Ishikawa (cell line): ENCODE data around the gene RASL10A.

Experiments used
- CEBPB ChIP-seq: IDR thresholded peaks from 2 replicates; pipeline ENCODE4 v1.6.1; 2012
- CREB1 ChIP-seq: IDR thresholded peaks from 2 replicates; pipeline ENCODE4 v1.6.1; 2012; ENCODE audit warnings: low read depth
- EGR1 ChIP-seq: IDR thresholded peaks from 2 replicates; pipeline ENCODE4 v1.6.1; 2012
- EP300 ChIP-seq: IDR thresholded peaks from 2 replicates; pipeline ENCODE4 v1.6.1; 2012; ENCODE audit warnings: borderline replicate concordance
- FOXM1 ChIP-seq: IDR thresholded peaks from 2 replicates; pipeline ENCODE4 v1.6.1; 2012; ENCODE audit warnings: low read depth, borderline replicate concordance
- NFIC ChIP-seq: IDR thresholded peaks from 2 replicates; pipeline ENCODE4 v1.6.1; 2012
- RAD21 ChIP-seq: IDR thresholded peaks from 2 replicates; pipeline ENCODE4 v1.6.1; 2012; ENCODE audit warnings: low read depth
- TAF1 ChIP-seq: IDR thresholded peaks from 2 replicates; pipeline ENCODE4 v1.6.1; 2012; ENCODE audit warnings: low read depth, mild to moderate bottlenecking
- TCF12 ChIP-seq: IDR thresholded peaks from 2 replicates; pipeline ENCODE4 v1.6.1; 2012; ENCODE audit warnings: low read depth
- TEAD4 ChIP-seq: IDR thresholded peaks from 2 replicates; pipeline ENCODE4 v1.6.1; 2012
- YY1 ChIP-seq: IDR thresholded peaks from 2 replicates; pipeline ENCODE4 v1.6.1; 2012; ENCODE audit warnings: low read depth
- ZBTB7A ChIP-seq: IDR thresholded peaks from 2 replicates; pipeline ENCODE4 v1.6.1; 2012; ENCODE audit warnings: low read depth
- TF ChIP-seq, protein P1 (sequence below): IDR thresholded peaks from 2 replicates; pipeline ENCODE4 v1.6.1; 2012
- TF ChIP-seq, protein P2 (sequence below): IDR thresholded peaks from 2 replicates; pipeline ENCODE4 v1.6.1; 2012
- TF ChIP-seq, protein P3 (sequence below): IDR thresholded peaks from 2 replicates; pipeline ENCODE4 v1.6.1; 2012; ENCODE audit warnings: low read depth, mild to moderate bottlenecking

RASL10A gene

DNA sequence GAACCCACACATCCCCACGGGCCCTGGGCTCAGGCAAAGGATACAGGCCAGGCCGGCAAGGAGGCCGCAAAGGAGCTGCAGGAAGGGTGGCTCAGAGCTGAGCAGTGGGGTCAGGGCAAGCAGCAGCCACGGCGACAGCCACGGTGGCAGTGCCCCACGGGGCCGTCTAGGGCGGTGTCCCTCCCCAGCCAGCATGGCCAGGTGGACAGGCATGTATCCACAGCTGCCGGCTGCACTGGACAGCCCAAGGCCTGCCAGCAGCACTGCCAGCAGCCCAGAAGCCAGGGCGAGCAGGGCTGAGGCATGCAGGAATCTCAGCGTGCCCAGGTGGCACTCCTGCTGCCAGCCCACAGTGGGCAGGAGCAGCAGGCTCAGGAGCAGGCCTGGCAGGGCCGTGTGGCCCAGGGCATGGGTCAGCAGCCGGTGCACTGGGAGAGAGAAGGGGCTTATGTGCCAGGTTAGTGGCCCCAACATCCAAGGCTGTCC is 51.7 kb downstream of the RASL10A start:
- TF ChIP-seq RAD21 (no peak), NFIC (no peak), EGR1 (no peak), CREB1 (no peak), YY1 (no peak), EP300 (no peak), TCF12 (no peak), CEBPB (no peak), FOXM1 (no peak), TEAD4 (no peak), ZBTB7A (no peak), TAF1 (no peak)
- TF ChIP-seq, protein P1, sequence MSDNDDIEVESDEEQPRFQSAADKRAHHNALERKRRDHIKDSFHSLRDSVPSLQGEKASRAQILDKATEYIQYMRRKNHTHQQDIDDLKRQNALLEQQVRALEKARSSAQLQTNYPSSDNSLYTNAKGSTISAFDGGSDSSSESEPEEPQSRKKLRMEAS: no peak
- TF ChIP-seq, protein P2, sequence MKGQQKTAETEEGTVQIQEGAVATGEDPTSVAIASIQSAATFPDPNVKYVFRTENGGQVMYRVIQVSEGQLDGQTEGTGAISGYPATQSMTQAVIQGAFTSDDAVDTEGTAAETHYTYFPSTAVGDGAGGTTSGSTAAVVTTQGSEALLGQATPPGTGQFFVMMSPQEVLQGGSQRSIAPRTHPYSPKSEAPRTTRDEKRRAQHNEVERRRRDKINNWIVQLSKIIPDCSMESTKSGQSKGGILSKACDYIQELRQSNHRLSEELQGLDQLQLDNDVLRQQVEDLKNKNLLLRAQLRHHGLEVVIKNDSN: no peak
- TF ChIP-seq, protein P3, sequence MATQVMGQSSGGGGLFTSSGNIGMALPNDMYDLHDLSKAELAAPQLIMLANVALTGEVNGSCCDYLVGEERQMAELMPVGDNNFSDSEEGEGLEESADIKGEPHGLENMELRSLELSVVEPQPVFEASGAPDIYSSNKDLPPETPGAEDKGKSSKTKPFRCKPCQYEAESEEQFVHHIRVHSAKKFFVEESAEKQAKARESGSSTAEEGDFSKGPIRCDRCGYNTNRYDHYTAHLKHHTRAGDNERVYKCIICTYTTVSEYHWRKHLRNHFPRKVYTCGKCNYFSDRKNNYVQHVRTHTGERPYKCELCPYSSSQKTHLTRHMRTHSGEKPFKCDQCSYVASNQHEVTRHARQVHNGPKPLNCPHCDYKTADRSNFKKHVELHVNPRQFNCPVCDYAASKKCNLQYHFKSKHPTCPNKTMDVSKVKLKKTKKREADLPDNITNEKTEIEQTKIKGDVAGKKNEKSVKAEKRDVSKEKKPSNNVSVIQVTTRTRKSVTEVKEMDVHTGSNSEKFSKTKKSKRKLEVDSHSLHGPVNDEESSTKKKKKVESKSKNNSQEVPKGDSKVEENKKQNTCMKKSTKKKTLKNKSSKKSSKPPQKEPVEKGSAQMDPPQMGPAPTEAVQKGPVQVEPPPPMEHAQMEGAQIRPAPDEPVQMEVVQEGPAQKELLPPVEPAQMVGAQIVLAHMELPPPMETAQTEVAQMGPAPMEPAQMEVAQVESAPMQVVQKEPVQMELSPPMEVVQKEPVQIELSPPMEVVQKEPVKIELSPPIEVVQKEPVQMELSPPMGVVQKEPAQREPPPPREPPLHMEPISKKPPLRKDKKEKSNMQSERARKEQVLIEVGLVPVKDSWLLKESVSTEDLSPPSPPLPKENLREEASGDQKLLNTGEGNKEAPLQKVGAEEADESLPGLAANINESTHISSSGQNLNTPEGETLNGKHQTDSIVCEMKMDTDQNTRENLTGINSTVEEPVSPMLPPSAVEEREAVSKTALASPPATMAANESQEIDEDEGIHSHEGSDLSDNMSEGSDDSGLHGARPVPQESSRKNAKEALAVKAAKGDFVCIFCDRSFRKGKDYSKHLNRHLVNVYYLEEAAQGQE: no peak
